ENCODE data around the gene PPP2R2D.

The PPP2R2D gene

GRCh38 chr10:131865223-131865917 lies 35.4 kb upstream of the PPP2R2D start:
- DNase-seq (ENCODE audit: extremely low spot score), result no peak
- CTCF ChIA-PET, result no interaction called here
- POLR2A ChIA-PET, result no interaction called here
- TF ChIP-seq FOXM1 (IDR thresholded peaks at IDR 0.05; ENCODE audit: borderline replicate concordance), result no peak
- no peak for TF ChIP-seq L3MBTL2 (conservative IDR thresholded peaks at IDR 0.05)
- TF ChIP-seq NFRKB (IDR thresholded peaks at IDR 0.05), result no peak
- no peak for TF ChIP-seq HDGF (IDR thresholded peaks at IDR 0.05; ENCODE audit: borderline replicate concordance)
- TF ChIP-seq FOXK2 (IDR thresholded peaks at IDR 0.05), result no peak
- TF ChIP-seq FOXA1 (IDR thresholded peaks at IDR 0.05), result no peak
- TF ChIP-seq ELF4 (IDR thresholded peaks at IDR 0.05), result no peak
- no peak for TF ChIP-seq ZNF384 (IDR thresholded peaks at IDR 0.05)
- no peak for TF ChIP-seq SUZ12 (IDR thresholded peaks at IDR 0.05)
- no peak for TF ChIP-seq BHLHE40 (IDR thresholded peaks at IDR 0.05; ENCODE audit: borderline replicate concordance)
- no peak for TF ChIP-seq ARNT (IDR thresholded peaks at IDR 0.05)
- no peak for TF ChIP-seq LEF1 (IDR thresholded peaks at IDR 0.05; ENCODE audit: borderline replicate concordance)
- no peak for TF ChIP-seq PKNOX1 (IDR thresholded peaks at IDR 0.05)
- TF ChIP-seq SP1 (IDR thresholded peaks at IDR 0.05), result no peak
- no peak for TF ChIP-seq CTBP1 (IDR thresholded peaks at IDR 0.05; ENCODE audit: borderline replicate concordance)
- TF ChIP-seq TARDBP (IDR thresholded peaks at IDR 0.05), result no peak

- DNase-seq (ENCODE audit: extremely low spot score), result no peak
- CTCF ChIA-PET, result no interaction called here
- TF ChIP-seq ZNF384 (IDR thresholded peaks at IDR 0.05) (no peak), LEF1 (IDR thresholded peaks at IDR 0.05; ENCODE audit: borderline replicate concordance) (no peak), TARDBP (IDR thresholded peaks at IDR 0.05) (no peak), CTBP1 (IDR thresholded peaks at IDR 0.05; ENCODE audit: borderline replicate concordance) (no peak), ARNT (IDR thresholded peaks at IDR 0.05) (no peak), NFRKB (IDR thresholded peaks at IDR 0.05) (no peak), FOXK2 (IDR thresholded peaks at IDR 0.05) (no peak), FOXM1 (IDR thresholded peaks at IDR 0.05; ENCODE audit: borderline replicate concordance) (no peak), SP1 (IDR thresholded peaks at IDR 0.05) (no peak), HDGF (IDR thresholded peaks at IDR 0.05; ENCODE audit: borderline replicate concordance) (no peak)
- POLR2A ChIA-PET, result no interaction called here
These were observed 34.1 kb upstream of the PPP2R2D start for GRCh38 chr10:131866673-131867072.

GRCh38 chr10:131868436-131868835 lies 32.4 kb upstream of the PPP2R2D start:
- ChIA-PET POLR2A (no interaction called here), CTCF (no interaction called here)
- TF ChIP-seq FOXK2 (IDR thresholded peaks at IDR 0.05) (no peak), TARDBP (IDR thresholded peaks at IDR 0.05) (no peak), FOXM1 (IDR thresholded peaks at IDR 0.05; ENCODE audit: borderline replicate concordance) (no peak), FOXA1 (IDR thresholded peaks at IDR 0.05) (no peak), L3MBTL2 (conservative IDR thresholded peaks at IDR 0.05) (no peak), SP1 (IDR thresholded peaks at IDR 0.05) (no peak), NFRKB (IDR thresholded peaks at IDR 0.05) (no peak), ZNF384 (IDR thresholded peaks at IDR 0.05) (no peak), CTBP1 (IDR thresholded peaks at IDR 0.05; ENCODE audit: borderline replicate concordance) (no peak), BHLHE40 (IDR thresholded peaks at IDR 0.05; ENCODE audit: borderline replicate concordance) (no peak), ARNT (IDR thresholded peaks at IDR 0.05) (no peak), ELF4 (IDR thresholded peaks at IDR 0.05) (no peak), PKNOX1 (IDR thresholded peaks at IDR 0.05) (no peak), SUZ12 (IDR thresholded peaks at IDR 0.05) (no peak), LEF1 (IDR thresholded peaks at IDR 0.05; ENCODE audit: borderline replicate concordance) (no peak), HDGF (IDR thresholded peaks at IDR 0.05; ENCODE audit: borderline replicate concordance) (no peak)
- no peak for DNase-seq (ENCODE audit: extremely low spot score)

- POLR2A ChIA-PET, result no interaction called here
- CTCF ChIA-PET, result interaction anchor here (0.9 kb wide), 1 partner anchor 14 kb away, joined by 3 read pairs; no protein-coding TSS in a partner anchor
- TF ChIP-seq FOXA1 (IDR thresholded peaks at IDR 0.05) (no peak), FOXM1 (IDR thresholded peaks at IDR 0.05; ENCODE audit: borderline replicate concordance) (no peak), ELF4 (IDR thresholded peaks at IDR 0.05) (no peak), ARNT (IDR thresholded peaks at IDR 0.05) (no peak)
- no peak for DNase-seq (ENCODE audit: extremely low spot score)
These were observed 31.5 kb upstream of the PPP2R2D start for GRCh38 chr10:131869344-131869743.

GRCh38 chr10:131870411-131870810 lies 30.4 kb upstream of the PPP2R2D start:
- TF ChIP-seq FOXK2 (IDR thresholded peaks at IDR 0.05) (no peak), L3MBTL2 (conservative IDR thresholded peaks at IDR 0.05) (no peak), FOXA1 (IDR thresholded peaks at IDR 0.05) (no peak), BHLHE40 (IDR thresholded peaks at IDR 0.05; ENCODE audit: borderline replicate concordance) (no peak), ZNF384 (IDR thresholded peaks at IDR 0.05) (no peak), LEF1 (IDR thresholded peaks at IDR 0.05; ENCODE audit: borderline replicate concordance) (no peak), FOXM1 (IDR thresholded peaks at IDR 0.05; ENCODE audit: borderline replicate concordance) (no peak), PKNOX1 (IDR thresholded peaks at IDR 0.05) (no peak), NFRKB (IDR thresholded peaks at IDR 0.05) (no peak)
- no peak for DNase-seq (ENCODE audit: extremely low spot score)
- CTCF ChIA-PET, result no interaction called here
- POLR2A ChIA-PET, result no interaction called here
